Measurements from ENCODE around the gene PIH1D2. TPM values are rescaled to one million over a fixed set of nuclear protein-coding genes. Genes with fewer than 3 reads are reported as not detected.

PIH1D2 gene
- total and polyA plus RNA-seq, 9 of the 15 experiments (the other 6 are each of a cell fraction or from before 2014, with no cell fraction given), result 1.5 to 5.4 (median 3.0) TPM

DNA sequence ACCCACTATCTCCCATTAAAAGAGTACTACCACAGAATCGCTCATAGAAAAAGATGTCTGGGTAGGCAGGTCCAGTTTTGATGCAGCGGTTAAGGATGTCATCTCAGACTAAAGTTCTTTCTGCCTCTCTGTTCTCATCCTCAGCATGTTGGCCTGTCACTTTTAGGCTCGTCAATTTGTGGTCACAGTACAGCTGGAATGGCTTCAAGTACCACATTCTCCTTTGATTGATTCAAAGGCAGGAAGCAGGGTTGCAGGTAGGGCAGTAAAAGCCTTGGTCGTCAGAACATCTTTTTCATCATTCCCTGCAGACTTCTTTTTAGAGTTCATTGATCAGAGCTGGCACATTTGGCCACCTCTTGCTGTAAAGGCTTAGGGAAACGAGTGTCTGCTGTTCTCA, 41.6 kb upstream of the PIH1D2 start:
- no peak for ATAC-seq
- in situ Hi-C loops (cut with MboI) (loop anchor here (10.0 kb wide), 1 partner anchor 169 kb away; no protein-coding TSS in a partner anchor), intact Hi-C loops (cut with micrococcal nuclease) (loop anchor here (5.0 kb wide), 1 partner anchor 42 kb away; no protein-coding TSS in a partner anchor)
- Histone ChIP-seq H3K27me3 (ENCODE audit: control insufficient read depth in 2 of 2, insufficient read depth in 2 of 2, low read length in 2 of 2) (no peaks in the 10 kb centered on the region), H3K9me3 (replicated peaks; ENCODE audit: control insufficient read depth, insufficient read depth, low read depth, low read length) (no peaks in the 10 kb centered on the region), H3K4me2 (ENCODE audit: insufficient read depth, low read length) (no peak overlapping the region), H3K27ac (ENCODE audit: extremely low read depth, low read depth, low read length) (no peak overlapping the region), H4K20me1 (replicated peaks; ENCODE audit: control insufficient read depth, insufficient read depth, low read length) (no peaks in the 10 kb centered on the region), H3K4me3 (no peak overlapping the region), H3K79me2 (ENCODE audit: control insufficient read depth, insufficient read depth, low read length) (no peaks in the 10 kb centered on the region), H3K4me1 (replicated peaks in 1 of 2; ENCODE audit: control insufficient read depth in 2 of 2, insufficient read depth in 2 of 2, low read length in 2 of 2) (0 out of 5 replicates have a peak, but pooled peaks cover 0 to 6% of the 10 kb centered on the region in 2 experiments), H3K9me1 (ENCODE audit: control insufficient read depth, insufficient read depth, low read length) (no peaks in the 10 kb centered on the region), H3K36me3 (ENCODE audit: control insufficient read depth, insufficient read depth, low read length) (no peaks in the 10 kb centered on the region), H2AFZ (ENCODE audit: low read depth, low read length) (no peak overlapping the region), H3K9ac (ENCODE audit: insufficient read depth in 1 of 2, low read depth in 2 of 2, low read length in 2 of 2) (no peak overlapping the region)
- TF ChIP-seq BCL6 (CRISPR knock-in tag; IDR thresholded peaks at IDR 0.05) (no peak), ZNF282 (CRISPR knock-in tag; IDR thresholded peaks at IDR 0.05) (no peak), NRF1 (conservative IDR thresholded peaks at IDR 0.05 in 1 of 2, IDR thresholded peaks at IDR 0.05 in 1 of 2) (no peak), MED1 (CRISPR knock-in tag; IDR thresholded peaks at IDR 0.05; ENCODE audit: borderline replicate concordance) (no peak), XRCC3 (IDR thresholded peaks at IDR 0.05) (no peak), ZNF76 (CRISPR knock-in tag; IDR thresholded peaks at IDR 0.05; ENCODE audit: borderline replicate concordance) (no peak), ZNF79 (CRISPR knock-in tag; IDR thresholded peaks at IDR 0.05; ENCODE audit: low read depth) (no peak), PHF21A (IDR thresholded peaks at IDR 0.05; ENCODE audit: borderline replicate concordance, low read depth) (no peak), ZNF24 (IDR thresholded peaks at IDR 0.05) (no peak), JUNB (CRISPR knock-in tag; conservative IDR thresholded peaks at IDR 0.05) (no peak), CHD4 (IDR thresholded peaks at IDR 0.05; ENCODE audit: insufficient read depth, insufficient replicate concordance, low read depth, low read length, poor library complexity, severe bottlenecking) (no peak)
- TF ChIP-seq, protein P1, sequence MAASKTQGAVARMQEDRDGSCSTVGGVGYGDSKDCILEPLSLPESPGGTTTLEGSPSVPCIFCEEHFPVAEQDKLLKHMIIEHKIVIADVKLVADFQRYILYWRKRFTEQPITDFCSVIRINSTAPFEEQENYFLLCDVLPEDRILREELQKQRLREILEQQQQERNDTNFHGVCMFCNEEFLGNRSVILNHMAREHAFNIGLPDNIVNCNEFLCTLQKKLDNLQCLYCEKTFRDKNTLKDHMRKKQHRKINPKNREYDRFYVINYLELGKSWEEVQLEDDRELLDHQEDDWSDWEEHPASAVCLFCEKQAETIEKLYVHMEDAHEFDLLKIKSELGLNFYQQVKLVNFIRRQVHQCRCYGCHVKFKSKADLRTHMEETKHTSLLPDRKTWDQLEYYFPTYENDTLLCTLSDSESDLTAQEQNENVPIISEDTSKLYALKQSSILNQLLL (CRISPR knock-in tag; IDR thresholded peaks at IDR 0.05; ENCODE audit: borderline replicate concordance), result no peak
- TF ChIP-seq, protein P2, sequence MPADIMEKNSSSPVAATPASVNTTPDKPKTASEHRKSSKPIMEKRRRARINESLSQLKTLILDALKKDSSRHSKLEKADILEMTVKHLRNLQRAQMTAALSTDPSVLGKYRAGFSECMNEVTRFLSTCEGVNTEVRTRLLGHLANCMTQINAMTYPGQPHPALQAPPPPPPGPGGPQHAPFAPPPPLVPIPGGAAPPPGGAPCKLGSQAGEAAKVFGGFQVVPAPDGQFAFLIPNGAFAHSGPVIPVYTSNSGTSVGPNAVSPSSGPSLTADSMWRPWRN (IDR thresholded peaks at IDR 0.05; ENCODE audit: low read depth), result no peak
- TF ChIP-seq, protein P3, sequence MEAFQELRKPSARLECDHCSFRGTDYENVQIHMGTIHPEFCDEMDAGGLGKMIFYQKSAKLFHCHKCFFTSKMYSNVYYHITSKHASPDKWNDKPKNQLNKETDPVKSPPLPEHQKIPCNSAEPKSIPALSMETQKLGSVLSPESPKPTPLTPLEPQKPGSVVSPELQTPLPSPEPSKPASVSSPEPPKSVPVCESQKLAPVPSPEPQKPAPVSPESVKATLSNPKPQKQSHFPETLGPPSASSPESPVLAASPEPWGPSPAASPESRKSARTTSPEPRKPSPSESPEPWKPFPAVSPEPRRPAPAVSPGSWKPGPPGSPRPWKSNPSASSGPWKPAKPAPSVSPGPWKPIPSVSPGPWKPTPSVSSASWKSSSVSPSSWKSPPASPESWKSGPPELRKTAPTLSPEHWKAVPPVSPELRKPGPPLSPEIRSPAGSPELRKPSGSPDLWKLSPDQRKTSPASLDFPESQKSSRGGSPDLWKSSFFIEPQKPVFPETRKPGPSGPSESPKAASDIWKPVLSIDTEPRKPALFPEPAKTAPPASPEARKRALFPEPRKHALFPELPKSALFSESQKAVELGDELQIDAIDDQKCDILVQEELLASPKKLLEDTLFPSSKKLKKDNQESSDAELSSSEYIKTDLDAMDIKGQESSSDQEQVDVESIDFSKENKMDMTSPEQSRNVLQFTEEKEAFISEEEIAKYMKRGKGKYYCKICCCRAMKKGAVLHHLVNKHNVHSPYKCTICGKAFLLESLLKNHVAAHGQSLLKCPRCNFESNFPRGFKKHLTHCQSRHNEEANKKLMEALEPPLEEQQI (IDR thresholded peaks at IDR 0.05), result no peak
- TF ChIP-seq, protein P4, sequence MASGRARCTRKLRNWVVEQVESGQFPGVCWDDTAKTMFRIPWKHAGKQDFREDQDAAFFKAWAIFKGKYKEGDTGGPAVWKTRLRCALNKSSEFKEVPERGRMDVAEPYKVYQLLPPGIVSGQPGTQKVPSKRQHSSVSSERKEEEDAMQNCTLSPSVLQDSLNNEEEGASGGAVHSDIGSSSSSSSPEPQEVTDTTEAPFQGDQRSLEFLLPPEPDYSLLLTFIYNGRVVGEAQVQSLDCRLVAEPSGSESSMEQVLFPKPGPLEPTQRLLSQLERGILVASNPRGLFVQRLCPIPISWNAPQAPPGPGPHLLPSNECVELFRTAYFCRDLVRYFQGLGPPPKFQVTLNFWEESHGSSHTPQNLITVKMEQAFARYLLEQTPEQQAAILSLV (tag; IDR thresholded peaks at IDR 0.05), result no peak
- TF ChIP-seq, protein P5, sequence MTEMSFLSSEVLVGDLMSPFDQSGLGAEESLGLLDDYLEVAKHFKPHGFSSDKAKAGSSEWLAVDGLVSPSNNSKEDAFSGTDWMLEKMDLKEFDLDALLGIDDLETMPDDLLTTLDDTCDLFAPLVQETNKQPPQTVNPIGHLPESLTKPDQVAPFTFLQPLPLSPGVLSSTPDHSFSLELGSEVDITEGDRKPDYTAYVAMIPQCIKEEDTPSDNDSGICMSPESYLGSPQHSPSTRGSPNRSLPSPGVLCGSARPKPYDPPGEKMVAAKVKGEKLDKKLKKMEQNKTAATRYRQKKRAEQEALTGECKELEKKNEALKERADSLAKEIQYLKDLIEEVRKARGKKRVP (CRISPR knock-in tag; IDR thresholded peaks at IDR 0.05), result no peak
- DNase-seq (ENCODE audit: extremely low read depth in 1 of 4, low spot score in 3 of 4), result no peak
- POLR2A ChIA-PET, result interaction anchor here (0.5 to 1.2 kb wide), 3 partner anchors 10 to 163 kb away, joined by 3 to 4 read pairs (median 4); no protein-coding TSS in a partner anchor
- no TSS peak for BruUV-seq (replicated peaks)
- 48% methylated on average over 5 of the region's 5 CpGs for WGBS (ENCODE audit: insufficient coverage, low coverage, missing lambda C conversion rate)
- FAIRE-seq, result no peak
- CTCF ChIA-PET (ENCODE audit: low intra/inter-chr PET ratio), result interaction anchor here (0.6 kb wide), 1 partner anchor 402 kb away, joined by 3 read pairs; no protein-coding TSS in a partner anchor
